Liver (tissue), 9 donors: ENCODE data around the gene PKIG. TPM values are rescaled to one million over a fixed set of nuclear protein-coding genes. Genes with fewer than 3 reads are reported as not detected.
A peak's percentile ranks its signal among the peaks of the same experiment; 100 is the strongest.

Experiments used
- DNase-seq: peaks from one replicate; pipeline ENCODE4 v3.0.0-alpha.2; 2017; ENCODE audit warnings: low spot score
- H3K27ac ChIP-seq, 2 donors: one replicate each; pipeline ENCODE4 v1.7.0; 2013; ENCODE audit warnings: inconsistent platforms in 2 of 2, low read length in 2 of 2, control low read depth in 1 of 2, low read depth in 1 of 2, mild to moderate bottlenecking in 1 of 2
- H3K27me3 ChIP-seq, 4 donors: one replicate each; pipeline versions ENCODE4 v1.6.1 to v1.7.0; 2013; ENCODE audit warnings: low read length in 3 of 4, inconsistent platforms in 1 of 4, mild to moderate bottlenecking in 1 of 4, moderate library complexity in 1 of 4; ENCODE audit not compliant: control insufficient read depth in 4 of 4, insufficient read depth in 4 of 4
- H3K36me3 ChIP-seq, 4 donors: one replicate each; pipeline versions ENCODE4 v1.6.1 to v1.7.0; 2013; ENCODE audit warnings: low read length in 3 of 4, mild to moderate bottlenecking in 3 of 4, low read depth in 1 of 4, moderate library complexity in 1 of 4; ENCODE audit not compliant: control insufficient read depth in 4 of 4, insufficient read depth in 3 of 4
- H3K4me1 ChIP-seq, 4 donors: one replicate each; pipeline versions ENCODE4 v1.6.1 to v1.7.0; 2013; ENCODE audit warnings: low read length in 3 of 4, mild to moderate bottlenecking in 3 of 4, moderate library complexity in 1 of 4; ENCODE audit not compliant: control insufficient read depth in 4 of 4, insufficient read depth in 4 of 4
- H3K4me3 ChIP-seq, 3 donors: one replicate each; pipeline versions ENCODE4 v1.6.1 to v1.7.0; 2013; ENCODE audit warnings: low read length in 3 of 3, control low read depth in 1 of 3, low read depth in 1 of 3, mild to moderate bottlenecking in 1 of 3
- H3K9ac ChIP-seq, 2 donors: one replicate each; pipeline ENCODE4 v1.7.0; 2013; ENCODE audit warnings: low read length in 2 of 2, mild to moderate bottlenecking in 2 of 2, moderate library complexity in 2 of 2, control low read depth in 1 of 2, low read depth in 1 of 2
- H3K9me3 ChIP-seq, 4 donors: one replicate each; pipeline versions ENCODE4 v1.6.1 to v1.7.0; 2013; ENCODE audit warnings: low read length in 3 of 4; ENCODE audit not compliant: control insufficient read depth in 4 of 4
- CTCF ChIP-seq: fragments of 150-350 bp; IDR thresholded peaks from 2 replicates; pipeline ENCODE4 v1.5.1; 2017; ENCODE audit warnings: improper control_type of control experiment, low read depth, low read length; ENCODE audit not compliant: missing input control
- EGR1 ChIP-seq, 2 donors: IDR thresholded peaks; 2 replicates each; pipeline ENCODE4 v1.6.1; 2016 to 2018; ENCODE audit warnings: antibody characterized with exemption in 2 of 2, low read depth in 2 of 2
- FOXA1 ChIP-seq: IDR thresholded peaks from 2 replicates; pipeline ENCODE4 v1.6.1; 2016; ENCODE audit warnings: antibody characterized with exemption
- FOXA2 ChIP-seq: IDR thresholded peaks from 2 replicates; pipeline ENCODE4 v1.6.1; 2016; ENCODE audit warnings: antibody characterized with exemption
- GABPA ChIP-seq, 2 donors: IDR thresholded peaks in 1 of 2; conservative IDR thresholded peaks in 1 of 2; 2 replicates each; pipeline ENCODE4 v1.6.1; 2016; ENCODE audit warnings: antibody characterized with exemption in 2 of 2, mild to moderate bottlenecking in 1 of 2, moderate library complexity in 1 of 2
- HNF4G ChIP-seq: IDR thresholded peaks from 2 replicates; pipeline ENCODE4 v1.6.1; 2016; ENCODE audit warnings: antibody characterized with exemption
- JUND ChIP-seq, 2 donors: IDR thresholded peaks; 2 replicates each; pipeline ENCODE4 v1.6.1; 2016; ENCODE audit warnings: antibody characterized with exemption in 2 of 2
- NR2F2 ChIP-seq: IDR thresholded peaks from 2 replicates; pipeline ENCODE4 v1.6.1; 2016; ENCODE audit warnings: antibody characterized with exemption
- RAD21 ChIP-seq, 2 donors: IDR thresholded peaks; 2 replicates each; pipeline ENCODE4 v1.6.1; 2016; ENCODE audit warnings: antibody characterized with exemption in 2 of 2, mild to moderate bottlenecking in 2 of 2
- RXRA ChIP-seq, 2 donors: IDR thresholded peaks; 2 replicates each; pipeline ENCODE4 v1.6.1; 2017 to 2018; ENCODE audit warnings: antibody characterized with exemption in 2 of 2, mild to moderate bottlenecking in 1 of 2
- SP1 ChIP-seq: IDR thresholded peaks from 2 replicates; pipeline ENCODE4 v1.6.1; 2018; ENCODE audit warnings: antibody characterized with exemption, mild to moderate bottlenecking
- TAF1 ChIP-seq: conservative IDR thresholded peaks from 2 replicates; pipeline ENCODE4 v1.6.1; 2016; ENCODE audit warnings: antibody characterized with exemption, mild to moderate bottlenecking
- YY1 ChIP-seq: IDR thresholded peaks from 2 replicates; pipeline ENCODE4 v1.6.1; 2016; ENCODE audit warnings: antibody characterized with exemption, mild to moderate bottlenecking
- ZBTB33 ChIP-seq: IDR thresholded peaks from 2 replicates; pipeline ENCODE4 v1.6.1; 2016; ENCODE audit warnings: antibody characterized with exemption
- WGBS: extraction: QIAGEN DNeasy Blood & Tissue Kit; methylation state at CpG from one replicate; pipeline ENCODE4 v1.1.7; 2013; 5-methylcytosine and 5-hydroxymethylcytosine counted together
- polyA plus RNA-seq, 2 donors: library from polyadenylated mRNA; stranded (reverse) in 1 of 2; unstranded in 1 of 2; fragments of 200-250 nt in 1 of 2; fragments of >200 nt in 1 of 2; fragmentation: Nextera tagmentation in 1 of 2; extraction: Ambion mirVana in 1 of 2; gene quantifications; one replicate each; pipeline versions ENCODE4 v1.2.1 to v1.2.3, GENCODE V29; 2013 to 2015
- total RNA-seq, 2 donors: library from RNA; depleted of rRNA; stranded (reverse); fragments of >200 nt; gene quantifications; one replicate each; pipeline ENCODE4 v1.2.3, GENCODE V29; 2014
- TF ChIP-seq, protein P1 (sequence below): IDR thresholded peaks from 2 replicates; pipeline ENCODE4 v1.6.1; 2016; ENCODE audit warnings: antibody characterized with exemption
- TF ChIP-seq, protein P2 (sequence below): IDR thresholded peaks from 2 replicates; pipeline ENCODE4 v1.6.1; 2016; ENCODE audit warnings: antibody characterized with exemption
- donor health status: healthy.
- donor health status: healthy.
- donor health status: healthy.
- donor health status: healthy.
- donor health status: healthy.

The PKIG gene
- total and polyA plus RNA-seq, 4 donors = 10.6 to 24.3 (median 23.4) TPM

DNA sequence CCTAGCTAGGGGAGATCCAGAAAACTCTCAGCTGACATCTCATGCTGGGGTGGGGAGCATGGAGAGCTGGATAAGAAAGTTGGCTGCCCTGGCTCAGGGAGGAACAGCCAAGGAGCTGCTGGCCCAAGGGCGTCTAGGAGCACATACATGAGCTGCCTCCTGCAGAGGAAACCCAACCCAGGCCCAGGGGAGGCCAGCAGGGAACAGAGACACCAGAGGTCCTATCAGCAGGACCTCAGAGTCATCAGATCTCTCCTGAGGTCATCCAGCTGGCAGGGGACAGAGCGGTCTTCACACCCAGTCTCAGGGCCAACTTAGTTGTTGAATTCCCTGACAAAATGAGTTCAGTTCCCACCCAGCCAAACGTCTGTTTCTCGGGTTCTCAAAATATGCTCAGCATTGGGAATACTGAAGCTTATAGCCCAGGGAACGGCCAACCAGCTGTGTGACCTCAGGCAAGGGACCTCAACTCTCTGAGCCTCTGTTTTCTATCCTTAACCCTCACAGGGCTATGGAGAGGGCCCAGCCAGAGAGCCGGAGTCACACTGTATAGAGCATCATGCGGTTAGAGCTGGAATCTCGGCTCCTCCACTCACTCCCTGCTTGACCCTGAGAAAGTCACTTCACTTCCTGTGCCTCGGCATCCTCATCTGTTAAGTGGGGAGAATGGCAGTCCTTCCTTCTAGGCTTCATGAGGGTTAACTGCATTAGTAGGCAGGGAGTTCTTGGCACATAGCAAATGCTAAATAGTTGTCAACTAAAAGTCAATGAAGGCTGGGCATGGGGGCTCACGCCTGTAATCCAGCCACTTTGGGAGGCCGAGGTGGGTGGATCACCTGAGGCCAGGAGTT, 55.4 kb downstream of the PKIG start:
- peaks cover 1 to 9% (median 8%) of the 10 kb centered on the region in 4 donors for H3K4me1 ChIP-seq
- H3K36me3 ChIP-seq = peaks cover 0 to 2% (median 0%) of the 10 kb centered on the region in 4 donors
- DNase-seq = no peak
- H3K9me3 ChIP-seq = no peaks in the 10 kb centered on the region
- no peaks in the 10 kb centered on the region for H3K27me3 ChIP-seq
- no peak overlapping the region for H3K27ac ChIP-seq
- H3K4me3 ChIP-seq = no peak overlapping the region
- no peak for TF ChIP-seq CTCF
- TF ChIP-seq NR2F2 = peak; percentile 35
- 81% methylated on average over 11 of the region's 11 CpGs for WGBS
- H3K9ac ChIP-seq = no peak overlapping the region

GRCh38 chr20:44640522-44640921, 58.1 kb downstream of the PKIG start:
- H3K27ac ChIP-seq = no peak overlapping the region
- no peaks in the 10 kb centered on the region for H3K27me3 ChIP-seq
- H3K4me3 ChIP-seq = no peak overlapping the region
- TF ChIP-seq, protein P1, sequence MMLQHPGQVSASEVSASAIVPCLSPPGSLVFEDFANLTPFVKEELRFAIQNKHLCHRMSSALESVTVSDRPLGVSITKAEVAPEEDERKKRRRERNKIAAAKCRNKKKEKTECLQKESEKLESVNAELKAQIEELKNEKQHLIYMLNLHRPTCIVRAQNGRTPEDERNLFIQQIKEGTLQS = no peak
- TF ChIP-seq TAF1 (no peak), HNF4G (no peak), CTCF (no peak), RAD21 (IDR thresholded peaks at IDR 0.05) (no peak), RXRA (IDR thresholded peaks at IDR 0.05) (no peak), NR2F2 (no peak), FOXA1 (no peak), FOXA2 (no peak), EGR1 (IDR thresholded peaks at IDR 0.05; ENCODE audit: low read depth in 2 of 2) (no peak), SP1 (no peak)
- TF ChIP-seq, protein P2, sequence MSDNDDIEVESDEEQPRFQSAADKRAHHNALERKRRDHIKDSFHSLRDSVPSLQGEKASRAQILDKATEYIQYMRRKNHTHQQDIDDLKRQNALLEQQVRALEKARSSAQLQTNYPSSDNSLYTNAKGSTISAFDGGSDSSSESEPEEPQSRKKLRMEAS = no peak
- H3K36me3 ChIP-seq = peaks cover 0 to 2% (median 0%) of the 10 kb centered on the region in 4 donors
- H3K4me1 ChIP-seq = peaks cover 4 to 14% (median 10%) of the 10 kb centered on the region in 4 donors
- DNase-seq = no peak
- no peaks in the 10 kb centered on the region for H3K9me3 ChIP-seq
- 89% methylated on average over 2 of the region's 2 CpGs for WGBS
- no peak overlapping the region for H3K9ac ChIP-seq

DNA sequence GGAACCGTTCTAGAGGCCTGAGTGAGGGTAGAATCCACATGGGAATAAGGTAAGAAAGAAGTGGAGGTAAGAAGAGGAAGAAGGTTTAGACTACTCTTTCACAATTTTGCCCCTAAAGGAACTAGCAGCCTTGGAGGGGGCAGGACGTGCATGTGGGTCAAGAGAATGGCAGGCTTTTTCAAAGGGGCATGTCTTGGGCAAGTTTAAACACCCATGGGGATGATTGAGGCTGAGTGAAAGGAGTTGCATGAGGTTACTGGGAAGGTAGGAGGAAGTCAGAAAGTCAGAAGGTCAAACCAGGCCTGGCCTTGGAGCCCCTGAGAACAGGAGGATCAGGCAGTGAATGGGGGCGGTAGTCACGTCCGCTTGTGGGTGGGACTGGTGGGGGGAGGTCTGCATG, 58.9 kb downstream of the PKIG start:
- no peak overlapping the region for H3K4me3 ChIP-seq
- H3K36me3 ChIP-seq = no peaks in the 10 kb centered on the region
- H3K9me3 ChIP-seq = no peaks in the 10 kb centered on the region
- peaks cover 4 to 14% (median 10%) of the 10 kb centered on the region in 4 donors for H3K4me1 ChIP-seq
- TF ChIP-seq RAD21 (IDR thresholded peaks at IDR 0.05) (no peak), SP1 (no peak), YY1 (no peak), GABPA (IDR thresholded peaks at IDR 0.05 in 1 of 2, conservative IDR thresholded peaks at IDR 0.05 in 1 of 2) (no peak), CTCF (no peak), JUND (IDR thresholded peaks at IDR 0.05) (no peak), ZBTB33 (no peak)
- H3K27ac ChIP-seq = no peak overlapping the region
- WGBS = 88% methylated on average over 5 of the region's 5 CpGs
- DNase-seq = no peak
- no peak overlapping the region for H3K9ac ChIP-seq
- no peaks in the 10 kb centered on the region for H3K27me3 ChIP-seq
